A549 treated with Hydrocortisone at 1 μM for 4 hours (cell line): ENCODE measurements around the gene L3MBTL1. TPM values are rescaled to one million over a fixed set of nuclear protein-coding genes. Genes with fewer than 3 reads are reported as not detected.

Experiments used
- total RNA-seq: library from RNA; stranded (reverse); fragments of 200-300 nt; extraction: Qiagen RNA extraction; gene quantifications from 5 replicates; pipeline ENCODE4 v1.2.3, GENCODE V29; 2022

Gene L3MBTL1
- 0.55 to 1.5 TPM (median 1.3 TPM) in 5 replicates for total RNA-seq

DNA sequence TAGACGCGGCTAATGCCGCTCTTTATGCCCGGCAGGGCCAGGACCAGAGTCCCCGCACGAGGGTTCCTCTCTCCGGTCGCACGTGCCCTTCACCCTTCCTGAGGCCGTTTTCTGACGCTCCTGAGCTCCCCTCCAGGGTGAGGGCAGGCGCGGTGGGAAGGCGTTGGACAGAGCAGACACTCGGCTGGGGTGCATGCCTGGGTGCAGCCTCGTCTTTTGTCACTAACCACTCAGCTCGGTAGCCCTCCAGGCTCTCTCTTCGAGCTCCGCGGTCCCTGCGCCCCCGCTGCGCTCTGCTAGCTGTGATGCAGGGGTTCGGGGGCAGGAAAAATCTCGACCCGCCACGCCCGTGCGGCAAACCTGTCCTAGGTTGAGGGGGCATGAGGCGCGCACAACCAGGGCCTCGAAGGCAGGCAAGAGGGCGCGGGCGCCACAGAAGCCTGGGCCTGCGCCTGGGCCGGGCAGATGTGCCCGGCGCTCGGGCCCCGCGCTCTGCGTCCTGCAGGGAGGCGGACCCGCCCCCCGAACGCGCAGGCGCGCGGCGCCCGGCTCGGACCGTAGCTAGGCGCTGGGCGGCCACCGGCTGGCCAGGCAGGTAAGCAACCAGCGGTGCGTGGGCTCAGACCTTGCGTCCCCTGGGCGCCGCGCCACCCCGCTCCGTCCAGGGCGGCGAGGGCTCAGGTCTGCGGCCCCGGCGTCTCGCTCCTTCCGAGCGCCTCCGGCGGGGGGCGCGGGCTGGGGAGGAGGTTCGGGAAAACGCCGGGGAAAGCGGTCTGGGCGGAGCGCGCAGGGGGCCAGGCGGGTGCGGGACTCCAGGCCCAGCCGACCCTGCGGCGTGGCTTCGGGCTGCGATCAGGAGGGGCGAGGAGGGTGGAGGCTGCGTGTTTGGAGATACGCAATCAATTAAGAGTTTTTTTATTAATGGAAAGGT lies at the start of gene L3MBTL1:
TSS of gene L3MBTL1 (plus strand) at position 548 of the 931 bp plus-strand sequence. CDS start 5,807 bp downstream, outside the sequence.

DNA sequence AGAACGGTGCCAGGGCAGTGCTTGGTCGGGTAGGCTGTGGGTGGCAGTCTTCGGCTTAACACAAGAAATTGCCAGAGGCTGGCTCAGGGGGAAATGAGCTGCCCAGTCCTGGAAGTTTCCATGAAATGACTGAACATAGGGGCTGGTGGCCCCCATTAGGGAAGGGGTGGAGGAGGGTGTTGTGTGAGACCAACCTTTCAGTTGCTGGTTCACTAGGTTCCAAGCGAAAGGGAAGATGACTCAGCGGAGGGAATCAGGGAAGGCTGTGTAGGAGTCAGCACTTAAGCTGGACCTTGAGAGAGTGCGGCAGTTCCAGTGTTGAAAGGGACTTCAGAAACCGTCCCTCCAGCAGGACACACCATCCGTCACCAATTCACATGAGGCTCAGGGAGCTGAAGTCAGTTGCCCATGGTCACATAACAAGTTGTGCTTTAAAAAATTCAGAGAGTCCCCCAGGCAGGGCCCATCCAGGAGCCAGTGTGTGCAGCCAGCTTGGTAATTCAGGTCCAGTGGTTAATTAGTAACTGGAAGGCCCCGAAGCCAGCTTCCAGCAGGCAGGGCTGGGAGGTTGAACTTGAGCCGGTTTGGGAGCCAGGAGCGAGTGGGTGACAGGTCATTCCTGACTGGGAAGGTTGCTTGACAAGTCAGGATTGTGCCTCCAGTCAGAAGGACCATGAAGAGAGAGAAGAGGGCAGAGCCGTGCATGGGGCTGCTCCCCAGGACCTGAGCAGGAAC lies 51.1 kb downstream of the L3MBTL1 start, which contains the start of gene SGK2:
TSS of gene SGK2 (plus strand) at position 616 of the 735 bp plus-strand sequence. CDS start 7,469 bp downstream, outside the sequence.

DNA sequence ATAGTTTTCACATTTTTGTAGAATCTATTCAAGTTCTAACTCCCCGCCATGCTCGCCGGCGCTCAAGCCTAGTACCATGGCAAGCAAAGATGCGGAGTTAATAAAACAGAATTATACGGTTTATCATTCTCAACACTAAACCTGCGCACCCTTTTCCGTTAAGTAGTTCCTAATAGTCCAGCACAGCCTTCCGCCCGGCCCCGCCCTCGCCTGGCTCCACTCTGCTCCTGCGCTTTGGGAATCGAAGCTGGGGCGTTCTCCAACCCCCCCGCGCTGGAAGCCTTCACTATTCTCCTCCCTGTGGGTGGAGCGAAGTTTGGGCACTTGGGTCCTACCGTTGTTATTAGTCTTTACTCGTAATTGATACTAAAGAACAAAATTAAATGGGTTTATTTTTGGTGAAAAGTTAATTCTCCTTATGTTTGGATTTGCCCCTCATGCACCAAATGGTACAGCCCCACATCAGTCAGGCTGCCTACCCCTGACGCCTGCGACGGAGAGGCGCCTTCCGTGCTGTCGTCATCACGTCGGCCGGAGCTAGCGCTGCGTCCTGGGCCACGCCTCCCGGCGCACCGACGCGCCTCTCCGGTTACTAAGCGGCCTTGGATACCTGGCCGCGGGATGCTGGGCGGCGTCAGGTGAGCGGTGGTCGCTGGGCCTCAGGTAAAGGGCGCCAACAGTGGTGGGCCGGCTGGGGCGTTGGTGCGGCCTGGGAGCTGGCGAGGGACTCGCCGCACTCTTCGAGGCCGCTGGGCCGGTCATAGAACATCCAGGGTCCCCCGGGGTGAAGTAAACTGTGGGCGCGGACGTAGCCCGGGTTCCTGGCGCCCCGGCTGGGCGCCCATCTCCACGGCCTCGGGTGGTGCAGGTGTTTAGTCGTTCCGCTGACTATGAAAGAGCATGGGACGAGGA lies 83.2 kb downstream of the L3MBTL1 start, which contains the start of gene IFT52:
TSS of gene IFT52 (plus strand) at position 546 of the 912 bp plus-strand sequence. CDS start 3,762 bp downstream, outside the sequence.

Other genes with a start within 250 kb of the L3MBTL1 start
- 99.7 to 113 TPM (median 109 TPM) in 5 replicates for gene SRSF6, start 49.8 kb upstream of the L3MBTL1 start, total RNA-seq
- 7.1 to 8.1 TPM (median 7.2 TPM) in 5 replicates for gene SGK2, start 51.3 kb downstream of the L3MBTL1 start, total RNA-seq
- gene IFT52, start 83.2 kb downstream of the L3MBTL1 start, total RNA-seq: 28.2 to 33.6 TPM (median 31.5 TPM) in 5 replicates
- 76.0 to 80.6 TPM (median 80.0 TPM) in 5 replicates for gene MYBL2, start 159.4 kb downstream of the L3MBTL1 start, total RNA-seq
- not detected in 5 replicates for gene GTSF1L, start 219.3 kb downstream of the L3MBTL1 start, total RNA-seq